Liver (tissue), 3 donors: ENCODE data around the gene NDUFC2.

Source experiments
- FOXA1 ChIP-seq: IDR thresholded peaks from 2 replicates; pipeline ENCODE4 v1.6.1; 2016; ENCODE audit warnings: antibody characterized with exemption
- JUND ChIP-seq, 2 donors: IDR thresholded peaks; 2 replicates each; pipeline ENCODE4 v1.6.1; 2016; ENCODE audit warnings: antibody characterized with exemption in 2 of 2
- TF ChIP-seq, protein P1 (sequence below): fragments of 150-350 bp; IDR thresholded peaks from 2 replicates; pipeline ENCODE4 v1.5.1; 2017; ENCODE audit warnings: improper control_type of control experiment, low read depth, low read length; ENCODE audit not compliant: missing input control
- donor health status: healthy.
- donor health status: healthy.

DNA sequence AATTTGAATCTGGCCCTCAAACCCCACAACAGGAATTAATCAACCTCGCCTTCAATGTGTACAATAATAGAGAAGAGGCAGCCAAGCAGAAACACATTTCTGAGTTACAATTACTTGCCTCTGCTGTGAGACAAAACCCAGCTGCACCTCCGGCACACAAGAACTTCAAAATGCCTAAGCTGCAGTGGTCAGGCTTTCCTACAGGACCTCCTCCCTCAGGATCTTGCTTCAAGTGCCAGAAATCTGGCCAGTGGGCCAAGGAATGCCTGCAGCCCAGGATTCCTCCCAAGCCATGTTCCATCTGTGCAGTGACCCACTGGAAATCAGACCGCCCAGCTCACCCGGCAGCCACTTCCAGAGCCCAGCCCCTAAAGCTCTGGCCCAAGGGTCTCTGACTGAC is 3.4 kb upstream of the NDUFC2 start:
- TF ChIP-seq JUND (IDR thresholded peaks at IDR 0.05) (no peak), FOXA1 (no peak)
- TF ChIP-seq, protein P1, sequence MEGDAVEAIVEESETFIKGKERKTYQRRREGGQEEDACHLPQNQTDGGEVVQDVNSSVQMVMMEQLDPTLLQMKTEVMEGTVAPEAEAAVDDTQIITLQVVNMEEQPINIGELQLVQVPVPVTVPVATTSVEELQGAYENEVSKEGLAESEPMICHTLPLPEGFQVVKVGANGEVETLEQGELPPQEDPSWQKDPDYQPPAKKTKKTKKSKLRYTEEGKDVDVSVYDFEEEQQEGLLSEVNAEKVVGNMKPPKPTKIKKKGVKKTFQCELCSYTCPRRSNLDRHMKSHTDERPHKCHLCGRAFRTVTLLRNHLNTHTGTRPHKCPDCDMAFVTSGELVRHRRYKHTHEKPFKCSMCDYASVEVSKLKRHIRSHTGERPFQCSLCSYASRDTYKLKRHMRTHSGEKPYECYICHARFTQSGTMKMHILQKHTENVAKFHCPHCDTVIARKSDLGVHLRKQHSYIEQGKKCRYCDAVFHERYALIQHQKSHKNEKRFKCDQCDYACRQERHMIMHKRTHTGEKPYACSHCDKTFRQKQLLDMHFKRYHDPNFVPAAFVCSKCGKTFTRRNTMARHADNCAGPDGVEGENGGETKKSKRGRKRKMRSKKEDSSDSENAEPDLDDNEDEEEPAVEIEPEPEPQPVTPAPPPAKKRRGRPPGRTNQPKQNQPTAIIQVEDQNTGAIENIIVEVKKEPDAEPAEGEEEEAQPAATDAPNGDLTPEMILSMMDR, result no peak
